ENCODE results near the gene DEK.

The DEK gene

DNA sequence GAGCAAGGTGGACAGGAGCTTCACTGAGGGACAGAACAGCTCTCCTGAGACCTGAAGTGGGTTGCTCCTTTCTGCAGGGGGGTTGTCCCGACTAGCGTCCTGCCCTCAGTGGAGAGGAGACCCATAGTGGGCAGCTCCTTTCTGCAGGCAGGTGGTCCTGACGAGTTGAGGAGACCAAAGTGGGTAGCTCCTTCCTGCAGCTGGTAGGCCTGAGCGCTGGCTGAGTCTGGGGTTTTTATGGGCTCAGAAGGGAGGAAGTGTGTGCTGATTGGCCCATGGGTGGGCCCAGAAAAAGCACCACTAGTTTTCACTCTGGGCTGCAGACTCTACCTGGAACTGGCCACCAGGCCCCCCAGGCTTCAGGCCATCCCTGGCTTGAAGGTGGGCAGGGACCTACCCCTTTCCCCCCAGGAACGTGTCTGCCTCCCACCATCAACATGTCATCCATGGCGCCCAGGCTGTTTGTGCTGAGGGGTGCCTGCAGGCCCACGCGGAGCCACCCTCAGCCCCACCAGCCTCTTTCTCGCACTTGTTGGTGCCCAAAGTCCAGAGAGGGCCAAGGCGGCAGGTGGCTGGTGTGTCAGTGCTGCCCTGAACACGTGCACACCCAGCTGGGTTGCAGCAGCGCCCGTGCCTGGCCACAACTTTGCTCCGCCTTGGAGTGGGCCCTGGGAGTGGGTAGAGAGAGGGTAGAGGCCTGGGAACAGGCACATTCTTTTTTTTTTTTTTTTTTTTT lies 1.6 kb upstream of the DEK start:
- DNase-seq (ENCODE audit: low read depth in 2 of 2): no peak

DNA sequence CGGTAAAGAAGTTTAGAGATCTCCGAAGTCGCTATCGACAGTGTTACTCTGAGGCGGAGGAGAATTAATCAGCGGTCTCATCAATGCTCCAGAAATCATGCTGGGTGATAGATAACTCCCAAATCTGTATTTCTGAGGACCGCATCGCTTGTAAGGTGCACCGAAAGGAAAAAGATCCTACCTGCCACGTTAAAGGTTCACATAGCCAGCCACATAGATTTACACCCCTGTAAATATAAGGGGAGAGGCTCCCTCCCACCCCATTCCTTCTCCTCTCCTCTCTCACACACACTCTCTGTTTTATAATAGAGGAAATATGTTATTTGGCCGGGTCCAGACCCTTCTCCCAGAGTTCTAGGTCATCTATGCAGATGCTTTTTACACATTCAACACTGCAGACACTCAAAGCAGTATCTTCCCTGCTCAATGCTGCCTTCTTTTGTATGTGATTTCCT lies 620 bp upstream of the DEK start:
- DNase-seq (ENCODE audit: low read depth in 2 of 2): no peak

DNA sequence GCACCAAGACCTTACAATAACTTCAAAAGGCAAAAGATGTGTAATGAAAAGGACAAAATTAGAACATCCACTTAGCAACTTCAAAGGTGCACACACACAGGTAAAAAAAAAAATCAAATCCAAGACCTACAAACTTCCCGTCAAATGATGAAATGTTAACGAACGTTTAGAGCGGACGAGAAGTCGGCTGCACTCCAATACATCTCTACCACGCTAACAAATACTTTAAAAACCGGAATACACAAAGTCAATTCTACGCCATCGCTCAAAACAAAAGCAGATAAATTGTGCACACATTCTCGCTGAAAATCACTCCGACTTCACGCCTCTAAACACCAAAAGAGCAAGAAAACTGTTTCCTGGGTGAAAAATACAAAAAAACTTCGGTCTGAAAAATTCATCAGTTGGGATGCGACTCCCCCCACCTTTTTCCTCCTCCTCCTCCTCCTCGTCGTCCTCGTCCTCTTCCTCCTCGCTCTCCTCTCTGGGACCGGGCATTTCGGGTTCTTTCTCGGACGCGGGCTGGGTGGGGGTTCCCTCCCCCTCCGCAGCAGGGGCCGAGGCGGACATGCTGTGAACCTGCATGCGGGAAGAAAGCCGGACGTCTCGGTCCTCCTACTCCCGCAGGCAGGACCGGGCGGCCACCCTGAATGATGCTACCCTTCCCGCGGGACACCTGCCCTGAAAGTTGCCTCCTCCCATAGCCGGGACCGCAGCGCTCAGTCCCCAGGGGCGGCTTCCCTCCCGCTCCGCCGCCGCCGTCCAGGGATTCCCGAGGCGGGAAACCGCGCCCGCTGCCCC lies 712 bp downstream of the DEK start:
- DNase-seq (ENCODE audit: low read depth in 2 of 2): no peak

- DNase-seq (ENCODE audit: low read depth in 2 of 2): peak; percentile 27 to 30
Observed at GRCh38 chr6:18262702-18263417, 1.5 kb downstream of the DEK start.

GRCh38 chr6:18261877-18262276 lies 2.5 kb downstream of the DEK start:
- DNase-seq (ENCODE audit: low read depth in 2 of 2): no peak

DNA sequence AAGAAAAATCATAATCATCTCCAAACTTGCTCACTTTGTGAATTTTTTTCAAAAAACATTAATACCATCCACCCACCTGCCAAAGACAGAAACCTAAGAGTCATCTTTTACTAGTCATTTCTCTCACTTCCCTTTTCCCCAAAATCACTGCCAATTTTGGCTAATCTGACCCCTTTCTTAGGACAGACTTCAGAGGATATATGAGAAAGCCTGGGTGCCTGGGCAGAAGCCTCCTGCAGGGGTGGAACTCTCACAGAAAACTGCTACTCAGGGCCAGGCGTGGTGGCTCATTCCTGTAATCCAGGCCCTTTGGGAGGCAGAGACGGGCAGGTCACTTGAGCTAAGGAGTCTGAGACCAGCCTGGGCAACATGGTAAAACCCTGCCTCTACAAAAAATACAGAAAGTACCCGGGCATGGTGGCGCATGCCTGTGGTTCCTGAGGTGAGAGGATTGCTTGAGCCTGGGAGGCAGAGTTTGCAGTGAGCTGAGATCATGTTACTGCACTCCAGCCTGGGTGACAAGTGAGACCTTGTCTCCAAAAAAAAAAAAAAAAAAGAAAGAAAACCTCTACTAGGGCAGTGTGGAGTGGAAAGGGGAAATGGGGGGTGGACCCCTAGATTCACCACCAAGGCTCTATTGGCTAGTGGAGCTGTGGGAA lies 3.8 kb downstream of the DEK start:
- no peak for DNase-seq (ENCODE audit: low read depth in 2 of 2)

DNA sequence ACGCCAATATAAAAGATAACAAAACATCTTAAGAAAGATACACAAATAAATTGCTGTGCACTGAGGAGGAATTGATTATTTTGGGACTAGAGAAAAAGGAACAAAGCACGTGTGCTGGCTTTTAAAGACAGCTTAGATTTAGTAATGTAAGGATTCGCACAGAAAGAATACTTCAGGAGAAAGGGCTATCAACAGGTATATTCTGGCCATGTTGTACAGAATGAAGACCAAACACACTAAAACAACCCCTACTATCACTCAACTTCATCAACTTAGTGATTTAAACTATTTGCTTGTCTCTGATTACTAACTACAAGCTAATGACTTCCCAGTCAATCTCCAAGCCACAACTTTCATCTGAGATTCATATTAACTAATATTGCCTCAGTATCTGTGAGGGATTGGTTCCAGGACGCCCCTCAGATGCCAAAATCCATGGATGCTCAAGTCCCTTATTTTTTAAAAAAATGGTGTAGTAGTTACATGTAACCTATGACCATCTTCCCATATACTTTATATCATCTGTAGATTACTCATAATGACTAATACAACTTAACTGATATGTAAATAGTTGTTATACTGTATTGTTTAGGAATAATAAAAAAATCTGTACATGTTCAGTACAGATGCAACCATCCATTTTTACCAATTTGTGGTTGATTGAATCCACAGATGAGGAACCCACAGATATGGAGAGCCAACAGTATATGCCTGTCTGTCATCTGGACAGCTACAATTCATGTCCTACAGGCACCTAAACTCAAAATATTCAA lies 4.5 kb downstream of the DEK start:
- no peak for DNase-seq (ENCODE audit: low read depth in 2 of 2)

DNA sequence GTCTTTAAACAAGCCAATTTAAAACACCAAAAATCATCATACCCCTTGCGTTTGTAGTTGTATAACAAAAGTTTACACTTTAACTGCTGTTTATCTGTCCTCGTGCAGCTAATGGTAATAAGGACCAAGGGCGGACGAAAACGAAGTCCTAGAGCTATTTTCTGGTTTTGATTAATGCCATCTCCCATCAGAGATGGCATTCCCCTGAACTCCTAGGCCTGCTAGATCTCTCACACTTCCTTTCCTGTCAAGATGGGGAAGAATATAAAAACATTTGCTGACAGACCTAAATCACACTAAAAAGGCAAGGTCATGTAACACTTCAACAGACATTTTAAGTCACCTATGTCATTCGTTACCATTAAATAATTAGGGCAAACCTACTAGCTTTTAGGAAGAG lies 9.5 kb downstream of the DEK start:
- no peak for DNase-seq (ENCODE audit: low read depth in 2 of 2)

GRCh38 chr6:18253635-18254034 lies 10.7 kb downstream of the DEK start:
- DNase-seq (ENCODE audit: low read depth in 2 of 2): no peak

- no peak for DNase-seq (ENCODE audit: low read depth in 2 of 2)
Observed at GRCh38 chr6:18249271-18249670, 15.1 kb downstream of the DEK start.

- DNase-seq (ENCODE audit: low read depth in 2 of 2): no peak
Observed at GRCh38 chr6:18248698-18249097, 15.6 kb downstream of the DEK start.

DNA sequence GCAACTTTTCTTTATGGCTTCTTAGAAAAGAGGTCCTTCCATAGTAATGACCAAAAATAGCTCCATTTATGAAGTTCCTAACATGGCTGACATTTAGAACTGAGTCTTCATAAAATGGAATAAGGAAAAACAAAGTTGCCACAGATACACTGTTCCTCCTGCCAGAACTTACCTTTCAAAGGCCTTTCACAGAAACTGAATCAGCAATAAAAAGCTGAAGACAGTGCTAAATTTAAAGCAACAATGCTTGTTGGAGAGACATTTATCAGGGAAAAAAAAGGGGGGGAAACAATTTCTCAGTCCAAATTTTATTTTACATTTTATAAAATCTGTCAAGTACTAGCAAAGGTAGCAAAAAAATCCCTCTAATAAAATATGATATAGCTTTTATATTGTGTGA lies 17.3 kb downstream of the DEK start:
- no peak for DNase-seq (ENCODE audit: low read depth in 2 of 2)

GRCh38 chr6:18246205-18246604 lies 18.1 kb downstream of the DEK start:
- DNase-seq (ENCODE audit: low read depth in 2 of 2): no peak

DNA sequence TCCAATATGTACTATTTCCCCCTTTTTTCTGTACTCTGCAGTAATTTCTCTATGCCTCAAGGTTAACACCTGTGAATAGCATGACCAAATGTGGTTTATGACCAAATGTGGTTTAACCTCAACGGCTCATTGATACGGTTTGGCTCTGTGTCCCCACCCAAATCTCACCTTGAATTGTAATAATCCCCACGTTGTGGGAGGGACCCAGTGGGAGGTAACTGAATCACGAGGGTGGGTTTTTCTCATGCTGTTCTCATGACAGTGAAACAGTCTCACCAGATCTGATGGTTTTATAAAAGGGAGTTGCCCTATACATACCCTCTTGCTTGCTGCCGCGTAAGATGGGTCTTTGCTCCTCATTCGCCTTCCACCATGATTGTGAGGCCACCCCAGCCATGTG lies 18.7 kb downstream of the DEK start:
- DNase-seq (ENCODE audit: low read depth in 2 of 2): no peak

- no peak for DNase-seq (ENCODE audit: low read depth in 2 of 2)
Observed at GRCh38 chr6:18245079-18245478, 19.3 kb downstream of the DEK start.

DNA sequence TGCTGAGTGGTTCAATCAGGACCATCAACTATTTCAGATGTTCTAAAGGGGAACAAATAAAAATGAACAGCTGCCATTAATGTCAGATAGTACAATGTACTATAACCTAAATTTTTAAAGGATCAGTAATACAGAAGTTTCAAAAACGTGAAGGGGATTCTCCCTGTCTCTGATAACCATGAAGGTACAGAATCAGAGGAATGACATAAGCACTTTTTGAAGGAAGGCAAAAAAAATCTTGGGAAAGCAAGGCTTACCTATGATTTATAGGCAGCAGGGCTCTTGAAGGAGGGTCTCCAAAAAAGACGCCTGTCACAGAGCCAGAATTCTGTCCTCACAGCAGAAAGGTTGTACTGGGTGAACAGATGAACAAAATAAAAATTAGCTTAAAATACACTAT lies 20.1 kb downstream of the DEK start:
- no peak for DNase-seq (ENCODE audit: low read depth in 2 of 2)

GRCh38 chr6:18243302-18243893 lies 20.9 kb downstream of the DEK start:
- no peak for DNase-seq (ENCODE audit: low read depth in 2 of 2)

- no peak for DNase-seq (ENCODE audit: low read depth in 2 of 2)
Observed at GRCh38 chr6:18242062-18242851, 22.1 kb downstream of the DEK start.

DNA sequence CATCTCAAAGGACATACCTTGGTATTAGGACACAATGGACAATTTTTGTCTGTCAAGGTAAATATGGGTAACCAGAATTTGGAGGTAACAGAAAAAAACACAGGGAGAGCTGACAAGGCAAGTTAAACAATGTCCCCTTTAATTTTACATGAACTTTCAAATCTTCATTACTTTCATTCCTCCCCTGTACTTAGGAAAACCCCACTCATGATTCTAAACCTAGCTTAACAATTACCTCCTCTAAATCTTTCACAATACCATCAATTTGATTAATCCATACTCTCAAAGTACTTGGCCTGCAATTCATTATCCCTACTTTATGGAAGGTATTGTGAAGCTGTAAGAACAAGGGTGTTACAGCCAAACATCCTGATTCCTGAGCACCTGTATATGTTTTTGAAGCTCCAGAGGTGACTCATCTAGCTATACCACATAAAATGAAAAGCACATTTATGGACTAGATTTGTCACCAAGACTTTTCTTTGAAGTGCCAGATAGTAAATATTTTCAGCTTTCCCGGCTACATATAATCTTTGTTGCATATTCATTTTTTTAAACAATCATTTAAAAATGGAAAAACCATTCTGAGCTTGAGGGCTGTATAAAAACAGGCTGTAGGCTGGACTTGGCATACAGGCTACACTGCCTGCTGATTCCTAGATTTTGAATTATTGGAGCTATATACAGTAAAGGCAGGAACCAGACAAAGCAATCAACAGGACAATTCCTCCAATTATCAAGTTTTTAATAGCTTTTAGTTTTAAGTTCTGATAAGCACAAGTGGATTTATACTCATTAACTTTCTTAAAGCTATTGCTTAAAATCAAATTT lies 22.9 kb downstream of the DEK start:
- DNase-seq (ENCODE audit: low read depth in 2 of 2): no peak

Data from activated CD4-positive, alpha-beta T cell treated with anti-CD3 and anti-CD28 coated beads for 24 hours (primary cell).